SK-N-SH (cell line): ENCODE measurements around the gene SYNE1. TPM values are rescaled to one million over a fixed set of nuclear protein-coding genes. Genes with fewer than 3 reads are reported as not detected.
A peak's percentile ranks its signal among the peaks of the same experiment; 100 is the strongest.
"Not testable (repeated sequence)": the region's sequence is repeated elsewhere in the genome, so short reads cannot be mapped to it uniquely, and the experiment has no call there.

Experiments used
- CTCF ChIA-PET: fragments of 300-600, 350-600 bp; formaldehyde crosslinking; extraction: SDS; loops from one replicate; lab custom pipeline; 2021; lab: Yijun Ruan, JAX
- POLR2A ChIA-PET: fragments of 350-600 bp; sonication (Branson Sonifier 250); formaldehyde crosslinking; extraction: SDS; loops from one replicate; lab custom pipeline; 2020; ENCODE audit warnings: antibody characterized with exemption, inconsistent platforms; lab: Yijun Ruan, JAX
- DNase-seq: peaks from one replicate; pipeline ENCODE4 v3.0.0; 2012
- H2AFZ ChIP-seq: fragments of 200-600 bp; sonication (generic); 2 replicates; pipeline ENCODE4 v1.8.1; 2016; ENCODE audit warnings: antibody characterized with exemption, mild to moderate bottlenecking, low read depth
- H3F3A ChIP-seq: fragments of 200-600 bp; sonication (generic); replicated peaks from 2 replicates; pipeline ENCODE3; 2016; ENCODE audit warnings: antibody characterized with exemption, mild to moderate bottlenecking; ENCODE audit not compliant: insufficient read depth
- H3K27ac ChIP-seq, 2 experiments: fragments of 200-500 bp in 1 of 2; fragments of 200-600 bp in 1 of 2; sonication (Bioruptor generic) in 1 of 2; sonication (generic), shearing (Covaris generic) in 1 of 2; 2 replicates each; pipeline versions ENCODE4 v1.5.1 to v1.6.1; 2014 to 2016; ENCODE audit warnings: low read depth in 2 of 2, inconsistent platforms in 1 of 2, low read length in 1 of 2, mild to moderate bottlenecking in 1 of 2, mixed read lengths in 1 of 2
- H3K27me3 ChIP-seq: fragments of 200-600 bp; sonication (generic), shearing (Covaris generic); 2 replicates; pipeline ENCODE4 v1.6.1; 2016; ENCODE audit warnings: mixed run types; ENCODE audit not compliant: insufficient read depth
- H3K36me3 ChIP-seq, 2 experiments: fragments of 200-500 bp in 1 of 2; fragments of 200-600 bp in 1 of 2; sonication (Bioruptor generic) in 1 of 2; sonication (generic) in 1 of 2; replicated peaks in 1 of 2; 2 replicates each; pipeline versions ENCODE3 to v1.5.1; 2014 to 2016; ENCODE audit warnings: low read length in 1 of 2, mild to moderate bottlenecking in 1 of 2; ENCODE audit not compliant: insufficient read depth in 2 of 2, control insufficient read depth in 1 of 2
- H3K4me1 ChIP-seq, 2 experiments: fragments of 200-500 bp in 1 of 2; fragments of 200-600 bp in 1 of 2; sonication (Bioruptor generic) in 1 of 2; sonication (generic), shearing (Covaris generic) in 1 of 2; 2 replicates each; pipeline versions ENCODE4 v1.5.1 to v1.6.1; 2014 to 2016; ENCODE audit warnings: low read depth in 1 of 2, low read length in 1 of 2, mixed run types in 1 of 2; ENCODE audit not compliant: insufficient read depth in 2 of 2, control insufficient read depth in 1 of 2
- H3K4me2 ChIP-seq: fragments of 200-600 bp; sonication (generic), shearing (Covaris generic); 2 replicates; pipeline ENCODE4 v1.6.1; 2017; ENCODE audit warnings: mixed run types
- H3K4me3 ChIP-seq, 2 experiments: fragments of 200-500 bp in 1 of 2; fragments of 200-600 bp in 1 of 2; sonication (Bioruptor generic) in 1 of 2; sonication (generic), shearing (Covaris generic) in 1 of 2; 2 replicates each; pipeline versions ENCODE4 v1.5.1 to v1.8.1; 2014 to 2016; ENCODE audit warnings: low read depth in 2 of 2, inconsistent platforms in 1 of 2, low read length in 1 of 2, mild to moderate bottlenecking in 1 of 2, mixed read lengths in 1 of 2, moderate library complexity in 1 of 2
- H3K79me2 ChIP-seq: fragments of 200-600 bp; sonication (generic); 2 replicates; pipeline ENCODE4 v1.8.1; 2017; ENCODE audit warnings: mild to moderate bottlenecking; ENCODE audit not compliant: insufficient read depth
- H3K9ac ChIP-seq: fragments of 200-600 bp; sonication (generic); 2 replicates; pipeline ENCODE4 v1.6.1; 2017; ENCODE audit warnings: mixed run types
- H3K9me2 ChIP-seq: fragments of 200-600 bp; sonication (generic); 2 replicates; pipeline ENCODE4 v1.6.1; 2017; ENCODE audit warnings: mixed run types
- H3K9me3 ChIP-seq: fragments of 200-600 bp; sonication (generic); 2 replicates; pipeline ENCODE4 v1.6.1; 2017; ENCODE audit warnings: mixed run types, mild to moderate bottlenecking, moderate library complexity
- H4K20me1 ChIP-seq: fragments of 200-600 bp; sonication (generic); 2 replicates; pipeline ENCODE4 v1.6.1; 2017; ENCODE audit warnings: mild to moderate bottlenecking, mixed run types; ENCODE audit not compliant: insufficient read depth
- CHD2 ChIP-seq: fragments of 150-350 bp; IDR thresholded peaks from 2 replicates; pipeline ENCODE4 v1.6.1; 2018; ENCODE audit warnings: low read length; ENCODE audit not compliant: partially characterized antibody
- ELF1 ChIP-seq: IDR thresholded peaks from 2 replicates; pipeline ENCODE4 v1.4.0; 2012
- EZH2phosphoT487 ChIP-seq: fragments of 200-600 bp; sonication (generic); IDR thresholded peaks from 2 replicates; pipeline ENCODE4 v1.6.1; 2017; ENCODE audit warnings: low read depth, mixed run types, mild to moderate bottlenecking, antibody characterized with exemption, moderate library complexity, borderline replicate concordance
- FOSL2 ChIP-seq: IDR thresholded peaks from 2 replicates; pipeline ENCODE4 v1.4.0; 2012; ENCODE audit warnings: low read depth, mild to moderate bottlenecking, moderate library complexity, borderline replicate concordance
- FOXJ3 ChIP-seq: sonication (generic); formaldehyde crosslinking; IDR thresholded peaks from 2 replicates; pipeline ENCODE4 v1.5.1; 2020; ENCODE audit warnings: mild to moderate bottlenecking, missing genetic modification reagents
- JUND ChIP-seq: IDR thresholded peaks from 2 replicates; pipeline ENCODE4 v1.4.0; 2012
- NFIC ChIP-seq: IDR thresholded peaks from 2 replicates; pipeline ENCODE4 v1.4.0; 2012; ENCODE audit warnings: borderline replicate concordance
- NRF1 ChIP-seq: IDR thresholded peaks from 2 replicates; pipeline ENCODE4 v1.6.1; 2012; ENCODE audit warnings: low read depth, mild to moderate bottlenecking, low read length
- POLR2AphosphoS5 ChIP-seq: IDR thresholded peaks from 2 replicates; pipeline ENCODE4 v1.6.1; 2012; ENCODE audit warnings: low read depth, low read length
- RAD21 ChIP-seq: IDR thresholded peaks from 2 replicates; pipeline ENCODE4 v1.6.1; 2012; ENCODE audit warnings: mild to moderate bottlenecking, low read length
- SIN3A ChIP-seq: IDR thresholded peaks from 2 replicates; pipeline ENCODE4 v1.6.1; 2012; ENCODE audit warnings: low read depth, mild to moderate bottlenecking, low read length, moderate library complexity, borderline replicate concordance
- SMC3 ChIP-seq: IDR thresholded peaks from 2 replicates; pipeline ENCODE4 v1.6.1; 2012; ENCODE audit warnings: low read depth, low read length, improper control_type of control experiment
- TAF1 ChIP-seq: IDR thresholded peaks from 2 replicates; pipeline ENCODE4 v1.6.1; 2012; ENCODE audit warnings: low read depth, mild to moderate bottlenecking, low read length, moderate library complexity, borderline replicate concordance
- YY1 ChIP-seq: IDR thresholded peaks from 2 replicates; pipeline ENCODE4 v1.4.0; 2012; ENCODE audit warnings: low read depth, mild to moderate bottlenecking
- WGBS: methylation state at CpG from one replicate; pipeline ENCODE4 v1.1.6; 2017; ENCODE audit warnings: low lambda C conversion rate; 5-methylcytosine and 5-hydroxymethylcytosine counted together
- polyA plus RNA-seq, 3 experiments: library from polyadenylated mRNA; depleted of rRNA; stranded (reverse); fragments of >200 nt; gene quantifications; 2 replicates each; pipeline ENCODE4 v1.2.3, GENCODE V29; 2012
- TF ChIP-seq, protein P1 (sequence below): IDR thresholded peaks from 2 replicates; pipeline ENCODE4 v1.6.1; 2012; ENCODE audit warnings: mild to moderate bottlenecking, low read depth, low read length, moderate library complexity
- TF ChIP-seq, protein P2 (sequence below): IDR thresholded peaks from 2 replicates; pipeline ENCODE4; 2012
- TF ChIP-seq, protein P3 (sequence below): IDR thresholded peaks from 2 replicates; pipeline ENCODE4 v1.4.0; 2012; ENCODE audit warnings: low read depth, borderline replicate concordance
- TF ChIP-seq, protein P4 (sequence below): IDR thresholded peaks from 2 replicates; pipeline ENCODE4 v1.4.0; 2012; ENCODE audit warnings: low read depth

SYNE1 gene
- polyA plus RNA-seq, 1 of the 3 experiments (the other 2 are of a cell fraction), result 31.1 TPM

DNA sequence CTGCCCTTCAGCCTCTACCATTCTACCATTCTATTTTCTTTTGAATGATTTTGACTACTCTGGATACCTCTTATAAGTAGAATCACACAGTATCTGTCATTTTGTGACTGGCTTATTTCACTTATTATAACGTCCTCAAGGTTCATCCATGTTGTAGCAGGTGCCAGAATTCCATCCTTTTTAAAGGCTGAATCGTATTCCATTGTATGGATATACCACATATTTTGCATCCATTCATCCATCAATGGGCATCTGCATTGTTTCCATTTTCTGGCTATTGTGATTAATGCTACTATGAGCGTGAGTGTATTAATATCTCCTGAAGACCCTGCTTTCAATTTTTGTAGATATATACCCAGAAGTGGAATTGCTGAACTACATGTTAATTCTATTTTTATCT is 105.5 kb downstream of the SYNE1 start:
- H3F3A ChIP-seq, result peaks cover 9% of the 10 kb centered on the region
- no peaks in the 10 kb centered on the region; a peak in 1 of 4 replicates for H3K4me1 ChIP-seq
- no peaks in the 10 kb centered on the region for H3K9me3 ChIP-seq
- no peak for TF ChIP-seq EZH2phosphoT487
- TF ChIP-seq SMC3, result no peak
- no peak for TF ChIP-seq YY1
- TF ChIP-seq, protein P1, sequence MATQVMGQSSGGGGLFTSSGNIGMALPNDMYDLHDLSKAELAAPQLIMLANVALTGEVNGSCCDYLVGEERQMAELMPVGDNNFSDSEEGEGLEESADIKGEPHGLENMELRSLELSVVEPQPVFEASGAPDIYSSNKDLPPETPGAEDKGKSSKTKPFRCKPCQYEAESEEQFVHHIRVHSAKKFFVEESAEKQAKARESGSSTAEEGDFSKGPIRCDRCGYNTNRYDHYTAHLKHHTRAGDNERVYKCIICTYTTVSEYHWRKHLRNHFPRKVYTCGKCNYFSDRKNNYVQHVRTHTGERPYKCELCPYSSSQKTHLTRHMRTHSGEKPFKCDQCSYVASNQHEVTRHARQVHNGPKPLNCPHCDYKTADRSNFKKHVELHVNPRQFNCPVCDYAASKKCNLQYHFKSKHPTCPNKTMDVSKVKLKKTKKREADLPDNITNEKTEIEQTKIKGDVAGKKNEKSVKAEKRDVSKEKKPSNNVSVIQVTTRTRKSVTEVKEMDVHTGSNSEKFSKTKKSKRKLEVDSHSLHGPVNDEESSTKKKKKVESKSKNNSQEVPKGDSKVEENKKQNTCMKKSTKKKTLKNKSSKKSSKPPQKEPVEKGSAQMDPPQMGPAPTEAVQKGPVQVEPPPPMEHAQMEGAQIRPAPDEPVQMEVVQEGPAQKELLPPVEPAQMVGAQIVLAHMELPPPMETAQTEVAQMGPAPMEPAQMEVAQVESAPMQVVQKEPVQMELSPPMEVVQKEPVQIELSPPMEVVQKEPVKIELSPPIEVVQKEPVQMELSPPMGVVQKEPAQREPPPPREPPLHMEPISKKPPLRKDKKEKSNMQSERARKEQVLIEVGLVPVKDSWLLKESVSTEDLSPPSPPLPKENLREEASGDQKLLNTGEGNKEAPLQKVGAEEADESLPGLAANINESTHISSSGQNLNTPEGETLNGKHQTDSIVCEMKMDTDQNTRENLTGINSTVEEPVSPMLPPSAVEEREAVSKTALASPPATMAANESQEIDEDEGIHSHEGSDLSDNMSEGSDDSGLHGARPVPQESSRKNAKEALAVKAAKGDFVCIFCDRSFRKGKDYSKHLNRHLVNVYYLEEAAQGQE, result no peak
- TF ChIP-seq CHD2, result no peak
- TF ChIP-seq ELF1, result no peak
- no peak for TF ChIP-seq RAD21
- no peak for TF ChIP-seq NRF1
- TF ChIP-seq POLR2AphosphoS5, result no peak
- TF ChIP-seq FOXJ3 (CRISPR knock-in tag), result no peak
- no peak for TF ChIP-seq SIN3A
- no peak for TF ChIP-seq TAF1
- TF ChIP-seq, protein P2, sequence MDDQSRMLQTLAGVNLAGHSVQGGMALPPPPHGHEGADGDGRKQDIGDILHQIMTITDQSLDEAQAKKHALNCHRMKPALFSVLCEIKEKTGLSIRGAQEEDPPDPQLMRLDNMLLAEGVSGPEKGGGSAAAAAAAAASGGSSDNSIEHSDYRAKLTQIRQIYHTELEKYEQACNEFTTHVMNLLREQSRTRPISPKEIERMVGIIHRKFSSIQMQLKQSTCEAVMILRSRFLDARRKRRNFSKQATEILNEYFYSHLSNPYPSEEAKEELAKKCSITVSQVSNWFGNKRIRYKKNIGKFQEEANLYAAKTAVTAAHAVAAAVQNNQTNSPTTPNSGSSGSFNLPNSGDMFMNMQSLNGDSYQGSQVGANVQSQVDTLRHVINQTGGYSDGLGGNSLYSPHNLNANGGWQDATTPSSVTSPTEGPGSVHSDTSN, result no peak
- TF ChIP-seq, all 33 proteins: peak for 0
- Histone ChIP-seq H3K4me2 (no peak overlapping the region), H3K36me3 (peaks cover 0 to 3% of the 10 kb centered on the region in 2 experiments), H2AFZ (no peak overlapping the region), H3K79me2 (peaks cover 11% of the 10 kb centered on the region; the same call in 1 of the 2 replicates), H3K27ac (no peak overlapping the region), H3K27me3 (no peaks in the 10 kb centered on the region), H3K9ac (no peak overlapping the region), H3K9me2 (no peaks in the 10 kb centered on the region), H4K20me1 (no peaks in the 10 kb centered on the region), H3K4me3 (no peak overlapping the region)
- 62% methylated on average over 3 of the region's 3 CpGs for WGBS
- ChIA-PET POLR2A (no interaction called here), CTCF (no interaction called here)
- no peak for DNase-seq

DNA sequence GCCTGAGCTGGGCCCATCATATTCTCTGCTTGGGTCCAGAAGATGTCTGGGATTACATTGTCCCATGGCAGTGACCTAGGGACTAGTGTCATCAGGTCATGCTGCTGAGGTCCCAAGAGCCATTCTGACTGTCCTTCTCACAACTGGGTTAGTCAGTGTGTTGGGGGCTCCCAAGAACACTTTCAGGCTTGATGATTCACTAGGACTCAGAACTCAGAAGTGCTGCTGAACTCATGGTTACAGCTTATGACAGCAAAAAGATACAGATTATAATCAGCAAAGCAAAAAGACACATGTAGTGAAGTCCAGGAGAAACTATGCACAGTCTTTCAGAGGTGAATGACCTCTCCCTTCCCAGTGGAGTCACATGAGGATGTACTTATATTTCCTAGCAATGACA is 107.8 kb downstream of the SYNE1 start:
- POLR2A ChIA-PET, result no interaction called here
- no peaks in the 10 kb centered on the region; a peak in 1 of 4 replicates for H3K4me1 ChIP-seq
- no peak for DNase-seq
- no peaks in the 10 kb centered on the region for H3K27me3 ChIP-seq
- no peaks in the 10 kb centered on the region for H3K9me3 ChIP-seq
- H3K79me2 ChIP-seq, result 0 out of 2 replicates have a peak, but pooled peaks cover 6% of the 10 kb centered on the region
- H3K4me3 ChIP-seq, result no peak overlapping the region
- no peaks in the 10 kb centered on the region for H4K20me1 ChIP-seq
- H3K4me2 ChIP-seq, result no peak overlapping the region
- H3K27ac ChIP-seq, result peak overlapping the region in 1 of 2 experiments; percentile 24; a peak in 2 of 4 replicates
- H2AFZ ChIP-seq, result no peak overlapping the region
- CTCF ChIA-PET, result interaction anchor here (1.1 kb wide), 1 partner anchor 419 kb away, joined by 4 read pairs; no protein-coding TSS in a partner anchor
- H3K9me2 ChIP-seq, result no peaks in the 10 kb centered on the region
- peaks cover 0 to 13% of the 10 kb centered on the region in 2 experiments for H3K36me3 ChIP-seq
- TF ChIP-seq, protein P3, sequence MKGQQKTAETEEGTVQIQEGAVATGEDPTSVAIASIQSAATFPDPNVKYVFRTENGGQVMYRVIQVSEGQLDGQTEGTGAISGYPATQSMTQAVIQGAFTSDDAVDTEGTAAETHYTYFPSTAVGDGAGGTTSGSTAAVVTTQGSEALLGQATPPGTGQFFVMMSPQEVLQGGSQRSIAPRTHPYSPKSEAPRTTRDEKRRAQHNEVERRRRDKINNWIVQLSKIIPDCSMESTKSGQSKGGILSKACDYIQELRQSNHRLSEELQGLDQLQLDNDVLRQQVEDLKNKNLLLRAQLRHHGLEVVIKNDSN, result no peak
- TF ChIP-seq NFIC, result no peak
- TF ChIP-seq ELF1, result no peak
- TF ChIP-seq SMC3, result no peak
- TF ChIP-seq FOXJ3 (CRISPR knock-in tag), result no peak
- no peak for TF ChIP-seq FOSL2
- TF ChIP-seq SIN3A, result no peak
- TF ChIP-seq NRF1, result no peak
- no peak for TF ChIP-seq JUND
- TF ChIP-seq YY1, result no peak
- TF ChIP-seq, protein P4, sequence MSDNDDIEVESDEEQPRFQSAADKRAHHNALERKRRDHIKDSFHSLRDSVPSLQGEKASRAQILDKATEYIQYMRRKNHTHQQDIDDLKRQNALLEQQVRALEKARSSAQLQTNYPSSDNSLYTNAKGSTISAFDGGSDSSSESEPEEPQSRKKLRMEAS, result no peak
- peaks cover 9% of the 10 kb centered on the region for H3F3A ChIP-seq
- no peak overlapping the region for H3K9ac ChIP-seq

DNA sequence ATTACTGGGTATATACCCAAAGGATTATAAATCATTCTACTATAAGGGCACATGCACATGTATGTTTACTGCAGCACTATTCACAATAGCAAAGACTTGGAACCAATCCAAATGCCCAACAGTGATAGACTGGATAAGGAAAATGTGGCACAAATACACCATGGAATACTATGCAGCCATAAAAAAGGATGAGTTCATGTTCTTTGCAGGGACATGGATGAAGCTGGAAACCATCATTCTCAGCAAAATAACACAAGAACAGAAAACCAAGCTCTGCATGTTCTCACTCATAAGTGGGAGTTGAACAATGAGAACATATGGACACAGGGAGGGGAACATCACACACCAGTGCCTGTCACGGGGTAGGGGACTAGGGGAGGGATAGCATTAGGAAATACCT is 123.0 kb downstream of the SYNE1 start:
- H3K9me2 ChIP-seq, H3K27me3 ChIP-seq, H3K4me1 ChIP-seq, CTCF ChIA-PET, H4K20me1 ChIP-seq, H3K9ac ChIP-seq, H3K9me3 ChIP-seq, H3F3A ChIP-seq, H3K4me2 ChIP-seq, H3K79me2 ChIP-seq, POLR2A ChIA-PET, H2AFZ ChIP-seq, H3K4me3 ChIP-seq, H3K27ac ChIP-seq, DNase-seq: not testable (repeated sequence)
- peaks cover 0 to 33% of the 10 kb centered on the region in 2 experiments for H3K36me3 ChIP-seq
- 50% methylated on average over 1 of the region's 1 CpG for WGBS
